Gastrocnemius medialis (tissue), 4 donors: ENCODE results near the gene GALK2. TPM values are rescaled to one million over a fixed set of nuclear protein-coding genes. Genes with fewer than 3 reads are reported as not detected.

Source experiments
- ATAC-seq, 2 donors: fragments of 150-250 bp; one replicate each; pipeline ENCODE4 v1.9.1; 2016
- DNase-seq, 2 donors: peaks; one replicate each; pipeline ENCODE4 v3.0.0-alpha.2; 2019
- H3K27ac ChIP-seq, 4 donors: fragments of 200-600 bp; sonication (generic); 1 replicate in 1 of 4; 2 replicates in 3 of 4; pipeline ENCODE4 v1.5.1; 2016 to 2018; ENCODE audit warnings: mild to moderate bottlenecking in 2 of 4, moderate library complexity in 1 of 4
- H3K27me3 ChIP-seq, 3 donors: fragments of 200-600 bp; sonication (generic) in 2 of 3; 1 replicate in 1 of 3; 2 replicates in 2 of 3; pipeline versions ENCODE4 v1.5.1 to v1.6.0; 2016 to 2019; ENCODE audit warnings: mild to moderate bottlenecking in 1 of 3, moderate library complexity in 1 of 3
- H3K36me3 ChIP-seq, 2 donors: fragments of 200-600 bp; sonication (generic) in 1 of 2; one replicate each; pipeline ENCODE4 v1.5.1; 2017 to 2018
- H3K4me1 ChIP-seq, 2 donors: fragments of 200-600 bp; sonication (generic) in 1 of 2; one replicate each; pipeline ENCODE4 v1.5.1; 2016 to 2017; ENCODE audit warnings: mild to moderate bottlenecking in 2 of 2
- H3K4me3 ChIP-seq, 4 donors: fragments of 200-600 bp; sonication (generic) in 3 of 4; 1 replicate in 1 of 4; 2 replicates in 3 of 4; pipeline ENCODE4 v1.5.1; 2016 to 2019; ENCODE audit warnings: mild to moderate bottlenecking in 2 of 4
- H3K9me3 ChIP-seq, 3 donors: fragments of 200-600 bp; sonication (generic) in 2 of 3; 1 replicate in 1 of 3; 2 replicates in 2 of 3; pipeline ENCODE4 v1.5.1; 2016 to 2019
- CTCF ChIP-seq, 5 experiments: fragments of 450-650 bp in 3 of 5; fragments of 200-600 bp in 2 of 5; sonication (generic) in 2 of 5; IDR thresholded peaks in 4 of 5; conservative IDR thresholded peaks in 1 of 5; 1 replicate in 4 of 5; 2 replicates in 1 of 5; pipeline ENCODE4 v1.5.1; 2016 to 2019; ENCODE audit warnings: antibody characterized with exemption in 5 of 5, mild to moderate bottlenecking in 3 of 5, moderate library complexity in 3 of 5
- POLR2A ChIP-seq, 2 donors: fragments of 450-650 bp; IDR thresholded peaks; one replicate each; pipeline ENCODE4 v1.6.1; 2017; ENCODE audit warnings: antibody characterized with exemption in 2 of 2, mild to moderate bottlenecking in 2 of 2, moderate library complexity in 2 of 2
- in situ Hi-C, 4 donors: fragments of 200-750 bp; cut with MboI; loops; one replicate each; pipeline versions ENCODE4 v1.15.0 to v1.8.0; 2017; ENCODE audit warnings: low sequenced_read_pairs in 4 of 4
- intact Hi-C: fragments of 100-400 bp; cut with DNase I; formaldehyde crosslinking; loops from one replicate; pipeline ENCODE4 v1.15.1; 2023; ENCODE audit warnings: low total_unique reads
- total RNA-seq, 4 donors: library from RNA; depleted of rRNA; stranded (reverse); fragments of >200 nt; gene quantifications; one replicate each; pipeline versions ENCODE4 v1.1.0 to v1.2.3, GENCODE V29; 2016

Gene GALK2
- total RNA-seq, 4 donors from 2014 or later = 19.1 to 29.5 (median 22.9) TPM

GRCh38 chr15:49187549-49188245, 17.6 kb downstream of the GALK2 start:
- in situ Hi-C loops = no loop called here
- intact Hi-C loops = no loop called here
- no peak overlapping the region for H3K27ac ChIP-seq
- H3K36me3 ChIP-seq = no peaks in the 10 kb centered on the region
- H3K4me3 ChIP-seq = no peak overlapping the region
- ATAC-seq = no peak
- no peak for DNase-seq
- H3K27me3 ChIP-seq = no peaks in the 10 kb centered on the region
- no peaks in the 10 kb centered on the region for H3K9me3 ChIP-seq
- no peak for TF ChIP-seq POLR2A (IDR thresholded peaks at IDR 0.05)
- no peak for TF ChIP-seq CTCF (IDR thresholded peaks at IDR 0.05 in 4 of 5, conservative IDR thresholded peaks at IDR 0.05 in 1 of 5)
- H3K4me1 ChIP-seq = peaks cover 0 to 7% of the 10 kb centered on the region in 2 donors

DNA sequence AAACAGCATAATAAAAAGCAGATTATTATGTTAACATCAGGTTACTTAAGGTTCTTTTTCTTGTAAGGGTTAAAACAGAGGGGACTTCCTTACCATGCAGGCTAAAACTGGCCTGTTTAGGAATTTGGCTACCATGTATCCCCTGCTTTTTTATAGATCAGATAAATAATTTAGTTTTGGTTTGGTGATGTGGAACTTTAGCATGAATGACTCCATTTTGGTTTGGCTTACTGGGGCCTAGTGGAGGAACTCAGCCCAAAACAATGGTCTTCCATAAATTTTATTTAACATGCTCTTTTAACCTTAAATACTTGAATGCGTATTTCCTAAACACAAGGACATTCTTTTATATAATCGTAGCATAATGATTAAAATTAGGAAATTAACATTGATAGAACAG, 18.9 kb downstream of the GALK2 start:
- intact Hi-C loops (no loop called here), in situ Hi-C loops (no loop called here)
- TF ChIP-seq CTCF (IDR thresholded peaks at IDR 0.05 in 4 of 5, conservative IDR thresholded peaks at IDR 0.05 in 1 of 5) (no peak), POLR2A (IDR thresholded peaks at IDR 0.05) (no peak)
- DNase-seq (no peak), ATAC-seq (no peak)
- H3K9me3 ChIP-seq = no peaks in the 10 kb centered on the region
- H3K27me3 ChIP-seq = no peaks in the 10 kb centered on the region
- H3K4me1 ChIP-seq = peaks cover 0 to 7% of the 10 kb centered on the region in 2 donors
- no peaks in the 10 kb centered on the region for H3K36me3 ChIP-seq
- H3K27ac ChIP-seq = no peak overlapping the region
- no peak overlapping the region for H3K4me3 ChIP-seq

GRCh38 chr15:49189631-49190030, 19.6 kb downstream of the GALK2 start:
- TF ChIP-seq POLR2A (IDR thresholded peaks at IDR 0.05) = no peak
- Histone ChIP-seq H3K4me3 (no peak overlapping the region), H3K27ac (no peak overlapping the region), H3K36me3 (no peaks in the 10 kb centered on the region), H3K9me3 (no peaks in the 10 kb centered on the region), H3K4me1 (peaks cover 0 to 7% of the 10 kb centered on the region in 2 donors), H3K27me3 (no peaks in the 10 kb centered on the region)
- intact Hi-C loops (no loop called here), in situ Hi-C loops (no loop called here)
- DNase-seq (no peak), ATAC-seq (no peak)

GRCh38 chr15:49190586-49190985, 20.5 kb downstream of the GALK2 start:
- ATAC-seq = no peak
- H3K36me3 ChIP-seq = no peaks in the 10 kb centered on the region
- no peak overlapping the region for H3K4me3 ChIP-seq
- in situ Hi-C loops (no loop called here), intact Hi-C loops (no loop called here)
- no peaks in the 10 kb centered on the region for H3K9me3 ChIP-seq
- no peak overlapping the region for H3K27ac ChIP-seq
- no peak for TF ChIP-seq POLR2A (IDR thresholded peaks at IDR 0.05)
- no peak for TF ChIP-seq CTCF (IDR thresholded peaks at IDR 0.05 in 4 of 5, conservative IDR thresholded peaks at IDR 0.05 in 1 of 5)
- H3K27me3 ChIP-seq = no peaks in the 10 kb centered on the region
- peaks cover 0 to 7% of the 10 kb centered on the region in 2 donors for H3K4me1 ChIP-seq
- DNase-seq = no peak

DNA sequence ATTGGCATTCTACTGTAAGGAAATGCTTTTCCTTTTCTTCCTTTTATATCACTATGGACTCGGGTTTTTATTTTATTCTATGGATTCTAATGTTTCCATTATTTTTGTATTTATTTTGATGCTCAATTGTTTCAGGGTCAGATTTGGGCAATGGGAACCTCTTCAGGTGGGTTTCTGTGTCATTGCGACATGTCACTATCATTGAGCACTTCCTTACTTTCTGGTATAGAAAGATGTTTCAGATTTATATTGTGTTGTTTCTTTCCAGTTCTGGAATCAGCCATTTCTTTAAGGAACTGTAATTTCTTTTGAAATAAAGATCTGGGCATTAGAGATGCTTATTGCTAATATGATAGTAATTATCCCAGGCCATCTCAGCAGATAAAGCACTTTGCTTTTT, 21.8 kb downstream of the GALK2 start:
- H3K27ac ChIP-seq = no peak overlapping the region
- H3K27me3 ChIP-seq = no peaks in the 10 kb centered on the region
- ATAC-seq = no peak
- TF ChIP-seq POLR2A (IDR thresholded peaks at IDR 0.05) (no peak), CTCF (IDR thresholded peaks at IDR 0.05 in 4 of 5, conservative IDR thresholded peaks at IDR 0.05 in 1 of 5) (no peak)
- no peak for DNase-seq
- peaks cover 0 to 7% of the 10 kb centered on the region in 2 donors for H3K4me1 ChIP-seq
- intact Hi-C loops (no loop called here), in situ Hi-C loops (no loop called here)
- no peaks in the 10 kb centered on the region for H3K36me3 ChIP-seq
- no peak overlapping the region for H3K4me3 ChIP-seq
- H3K9me3 ChIP-seq = no peaks in the 10 kb centered on the region
